Measurements from ENCODE around the gene TMEM154.

The TMEM154 gene

GRCh38 chr4:152689615-152690501 is 10.1 kb upstream of the TMEM154 start:
- no peaks in the 10 kb centered on the region for H4K20me1 ChIP-seq (ENCODE audit: insufficient read depth, low read length)
- no peak overlapping the region for H3K27ac ChIP-seq (ENCODE audit: low read depth, low read length, poor library complexity, severe bottlenecking)
- no peaks in the 10 kb centered on the region for H3K9me2 ChIP-seq (ENCODE audit: low read depth, low read length)
- H2AFZ ChIP-seq (ENCODE audit: low read length) = no peak overlapping the region
- H3K79me2 ChIP-seq (ENCODE audit: insufficient read depth, low read length) = no peaks in the 10 kb centered on the region
- no peaks in the 10 kb centered on the region for H3F3A ChIP-seq (ENCODE audit: insufficient read depth, low read length)
- TF ChIP-seq CTCF (IDR thresholded peaks at IDR 0.05; ENCODE audit: low read length) = no peak
- no peak for TF ChIP-seq EZH2 (IDR thresholded peaks at IDR 0.05; ENCODE audit: borderline replicate concordance, low read length)
- H3K4me2 ChIP-seq (ENCODE audit: low read length) = no peak overlapping the region
- H3K27me3 ChIP-seq (ENCODE audit: insufficient read depth, low read length) = no peaks in the 10 kb centered on the region
- no peak overlapping the region for H3K9ac ChIP-seq (ENCODE audit: low read length)
- no peaks in the 10 kb centered on the region for H3K4me1 ChIP-seq (ENCODE audit: insufficient read depth, low read length, severe bottlenecking)
- no peaks in the 10 kb centered on the region for H3K36me3 ChIP-seq (ENCODE audit: insufficient read depth, low read length)
- H3K4me3 ChIP-seq (ENCODE audit: low read depth, low read length, poor library complexity, severe bottlenecking) = no peak overlapping the region
- no peaks in the 10 kb centered on the region for H3K9me3 ChIP-seq (ENCODE audit: low read length)

GRCh38 chr4:152687974-152688599 is 8.3 kb upstream of the TMEM154 start:
- TF ChIP-seq CTCF (IDR thresholded peaks at IDR 0.05; ENCODE audit: low read length) (no peak), EZH2 (IDR thresholded peaks at IDR 0.05; ENCODE audit: borderline replicate concordance, low read length) (no peak)
- H2AFZ ChIP-seq (ENCODE audit: low read length) = no peak overlapping the region
- no peaks in the 10 kb centered on the region for H3K9me3 ChIP-seq (ENCODE audit: low read length)

GRCh38 chr4:152686452-152687013 is 6.7 kb upstream of the TMEM154 start:
- H2AFZ ChIP-seq (ENCODE audit: low read length) = no peak overlapping the region

More at GRCh38 chr4:152687974-152688599, 8.3 kb upstream of the TMEM154 start:
- no peaks in the 10 kb centered on the region for H4K20me1 ChIP-seq (ENCODE audit: insufficient read depth, low read length)
- H3K9ac ChIP-seq (ENCODE audit: low read length) = no peak overlapping the region
- H3F3A ChIP-seq (ENCODE audit: insufficient read depth, low read length) = no peaks in the 10 kb centered on the region
- H3K4me2 ChIP-seq (ENCODE audit: low read length) = no peak overlapping the region
- H3K36me3 ChIP-seq (ENCODE audit: insufficient read depth, low read length) = no peaks in the 10 kb centered on the region
- no peaks in the 10 kb centered on the region for H3K79me2 ChIP-seq (ENCODE audit: insufficient read depth, low read length)
- H3K27me3 ChIP-seq (ENCODE audit: insufficient read depth, low read length) = no peaks in the 10 kb centered on the region
- no peak overlapping the region for H3K4me3 ChIP-seq (ENCODE audit: low read depth, low read length, poor library complexity, severe bottlenecking)
- H3K27ac ChIP-seq (ENCODE audit: low read depth, low read length, poor library complexity, severe bottlenecking) = no peak overlapping the region
- H3K4me1 ChIP-seq (ENCODE audit: insufficient read depth, low read length, severe bottlenecking) = no peaks in the 10 kb centered on the region
- H3K9me2 ChIP-seq (ENCODE audit: low read depth, low read length) = no peaks in the 10 kb centered on the region

More at GRCh38 chr4:152686452-152687013, 6.7 kb upstream of the TMEM154 start:
- Histone ChIP-seq H3K79me2 (ENCODE audit: insufficient read depth, low read length) (no peaks in the 10 kb centered on the region), H3K4me2 (ENCODE audit: low read length) (no peak overlapping the region), H3K9me2 (ENCODE audit: low read depth, low read length) (no peaks in the 10 kb centered on the region), H3F3A (ENCODE audit: insufficient read depth, low read length) (no peaks in the 10 kb centered on the region), H3K36me3 (ENCODE audit: insufficient read depth, low read length) (no peaks in the 10 kb centered on the region), H3K4me3 (ENCODE audit: low read depth, low read length, poor library complexity, severe bottlenecking) (no peak overlapping the region), H3K4me1 (ENCODE audit: insufficient read depth, low read length, severe bottlenecking) (peaks cover 6% of the 10 kb centered on the region), H3K9me3 (ENCODE audit: low read length) (no peaks in the 10 kb centered on the region), H3K27me3 (ENCODE audit: insufficient read depth, low read length) (no peaks in the 10 kb centered on the region), H3K27ac (ENCODE audit: low read depth, low read length, poor library complexity, severe bottlenecking) (no peak overlapping the region), H4K20me1 (ENCODE audit: insufficient read depth, low read length) (no peaks in the 10 kb centered on the region), H3K9ac (ENCODE audit: low read length) (no peak overlapping the region)
- TF ChIP-seq EZH2 (IDR thresholded peaks at IDR 0.05; ENCODE audit: borderline replicate concordance, low read length) (no peak), CTCF (IDR thresholded peaks at IDR 0.05; ENCODE audit: low read length) (no peak)

Data from OCI-LY1 (cell line).